Skin epidermis (tissue), 12 donors: ENCODE results near the gene SUGP2.

Source experiments
- H3K27ac ChIP-seq, 21 experiments: fragments of 200-600 bp; sonication (generic) in 11 of 21; one replicate each; pipeline ENCODE4 v1.5.0; 2020; ENCODE audit warnings: mild to moderate bottlenecking in 3 of 21, inconsistent platforms in 2 of 21, moderate library complexity in 2 of 21
- H3K4me3 ChIP-seq, 7 experiments: fragments of 200-600 bp; sonication (generic) in 2 of 7; one replicate each; pipeline ENCODE4 v1.5.0; 2020; ENCODE audit warnings: inconsistent platforms in 2 of 7, mild to moderate bottlenecking in 2 of 7, moderate library complexity in 1 of 7

Gene SUGP2

GRCh38 chr19:18996796-18997394 is 36.4 kb downstream of the SUGP2 start:
- Histone ChIP-seq H3K4me3 (no peak overlapping the region), H3K27ac (no peak overlapping the region)

- H3K4me3 ChIP-seq = no peak overlapping the region
- no peak overlapping the region for H3K27ac ChIP-seq
These were observed 37.0 kb downstream of the SUGP2 start for GRCh38 chr19:18996351-18996750.

- H3K4me3 ChIP-seq = no peak overlapping the region
- no peak overlapping the region for H3K27ac ChIP-seq
These were observed 37.5 kb downstream of the SUGP2 start for GRCh38 chr19:18995804-18996241.

GRCh38 chr19:18993115-18993514 is 40.2 kb downstream of the SUGP2 start:
- H3K27ac ChIP-seq = no peak overlapping the region
- no peak overlapping the region for H3K4me3 ChIP-seq

GRCh38 chr19:18992696-18993095 is 40.6 kb downstream of the SUGP2 start:
- no peak overlapping the region for H3K27ac ChIP-seq
- no peak overlapping the region for H3K4me3 ChIP-seq

- H3K27ac ChIP-seq = no peak overlapping the region
These were observed 41.8 kb downstream of the SUGP2 start for GRCh38 chr19:18991468-18991867.

GRCh38 chr19:18991006-18991405 is 42.3 kb downstream of the SUGP2 start:
- Histone ChIP-seq H3K27ac (no peak overlapping the region), H3K4me3 (no peak overlapping the region)

More at GRCh38 chr19:18991468-18991867, 41.8 kb downstream of the SUGP2 start:
- no peak overlapping the region for H3K4me3 ChIP-seq

- no peak overlapping the region for H3K4me3 ChIP-seq
- no peak overlapping the region for H3K27ac ChIP-seq
These were observed 43.1 kb downstream of the SUGP2 start for GRCh38 chr19:18990128-18990708.

- H3K4me3 ChIP-seq = no peak overlapping the region
- H3K27ac ChIP-seq = no peak overlapping the region
These were observed 44.0 kb downstream of the SUGP2 start for GRCh38 chr19:18989316-18989715.

GRCh38 chr19:18987456-18987855 is 45.9 kb downstream of the SUGP2 start:
- H3K4me3 ChIP-seq = no peak overlapping the region
- no peak overlapping the region for H3K27ac ChIP-seq

- no peak overlapping the region for H3K4me3 ChIP-seq
- peak overlapping the region in 3 of 21 experiments; percentile 30 to 55 (median 46) for H3K27ac ChIP-seq
These were observed 48.1 kb downstream of the SUGP2 start for GRCh38 chr19:18985257-18985656.

GRCh38 chr19:18984251-18984650 is 49.1 kb downstream of the SUGP2 start:
- Histone ChIP-seq H3K4me3 (no peak overlapping the region), H3K27ac (no peak overlapping the region)

GRCh38 chr19:18982669-18983068 is 50.6 kb downstream of the SUGP2 start:
- Histone ChIP-seq H3K4me3 (no peak overlapping the region), H3K27ac (no peak overlapping the region)

- Histone ChIP-seq H3K27ac (no peak overlapping the region), H3K4me3 (no peak overlapping the region)
These were observed 52.8 kb downstream of the SUGP2 start for GRCh38 chr19:18980432-18981020.

GRCh38 chr19:18978616-18979015 is 54.7 kb downstream of the SUGP2 start:
- Histone ChIP-seq H3K4me3 (no peak overlapping the region), H3K27ac (no peak overlapping the region)

- no peak overlapping the region for H3K27ac ChIP-seq
- no peak overlapping the region for H3K4me3 ChIP-seq
These were observed 57.4 kb downstream of the SUGP2 start for GRCh38 chr19:18975869-18976268.

- H3K27ac ChIP-seq = no peak overlapping the region
- no peak overlapping the region for H3K4me3 ChIP-seq
These were observed 58.3 kb downstream of the SUGP2 start for GRCh38 chr19:18975011-18975410.

- Histone ChIP-seq H3K4me3 (no peak overlapping the region), H3K27ac (peak overlapping the region in 1 of 21 experiments; percentile 22)
These were observed 60.5 kb downstream of the SUGP2 start for GRCh38 chr19:18972851-18973250.

- Histone ChIP-seq H3K4me3 (no peak overlapping the region), H3K27ac (peak overlapping the region in 8 of 21 experiments; percentile 5 to 30 (median 14))
These were observed 61.0 kb downstream of the SUGP2 start for GRCh38 chr19:18972301-18972811.

GRCh38 chr19:18969931-18970659 is 63.2 kb downstream of the SUGP2 start:
- no peak overlapping the region for H3K4me3 ChIP-seq
- H3K27ac ChIP-seq = peak overlapping the region in 11 of 21 experiments; percentile 1 to 55 (median 42)
